ENCODE results near the gene IQCM. TPM values are rescaled to one million over a fixed set of nuclear protein-coding genes. Genes with fewer than 3 reads are reported as not detected.
A peak's percentile ranks its signal among the peaks of the same experiment; 100 is the strongest.

Gene IQCM
- total and polyA plus RNA-seq, 7 experiments from 2014 or later, result not detected

- Histone ChIP-seq H3K9me3 (ENCODE audit: control insufficient read depth in 2 of 3, low read length in 3 of 3) (no peaks in the 10 kb centered on the region), H3K27ac (ENCODE audit: low read depth, low read length) (no peak overlapping the region), H3K36me3 (ENCODE audit: control insufficient read depth in 2 of 3, insufficient read depth in 3 of 3, low read length in 3 of 3) (no peaks in the 10 kb centered on the region), H3K27me3 (ENCODE audit: control insufficient read depth in 2 of 2, insufficient read depth in 2 of 2, low read length in 2 of 2) (no peaks in the 10 kb centered on the region), H3K4me1 (ENCODE audit: control insufficient read depth in 2 of 2, insufficient read depth in 2 of 2, low read length in 2 of 2) (no peaks in the 10 kb centered on the region), H3K4me3 (ENCODE audit: low read length) (no peak overlapping the region)
- ChIA-PET POLR2A (no interaction called here), CTCF (no interaction called here)
- DNase-seq (no peak), ATAC-seq (no peak)
- H3K27me3 Mint-ChIP-seq, result no peaks in the 10 kb centered on the region
- intact Hi-C loops (cut with micrococcal nuclease), result no loop called here
- H3K36me3 Mint-ChIP-seq, result no peaks in the 10 kb centered on the region
- H3K4me3 Mint-ChIP-seq, result no peak overlapping the region
- no peak overlapping the region for H3K27ac Mint-ChIP-seq
- no peaks in the 10 kb centered on the region for H3K4me1 Mint-ChIP-seq
- peaks cover 0 to 9% (median 0%) of the 10 kb centered on the region in 11 donors for H3K9me3 Mint-ChIP-seq
Observed at GRCh38 chr4:149572716-149573115, 242.9 kb downstream of the IQCM start.

- Mint-ChIP-seq H3K4me3 (no peak overlapping the region), H3K36me3 (peaks cover 0 to 3% (median 0%) of the 10 kb centered on the region in 5 donors), H3K9me3 (peaks cover 0 to 14% (median 3%) of the 10 kb centered on the region in 11 donors), H3K27ac (no peak overlapping the region), H3K27me3 (no peaks in the 10 kb centered on the region), H3K4me1 (no peaks in the 10 kb centered on the region)
- Histone ChIP-seq H3K27me3 (ENCODE audit: control insufficient read depth in 2 of 2, insufficient read depth in 2 of 2, low read length in 2 of 2) (no peaks in the 10 kb centered on the region), H3K9me3 (ENCODE audit: control insufficient read depth in 2 of 3, low read length in 3 of 3) (no peaks in the 10 kb centered on the region), H3K4me1 (ENCODE audit: control insufficient read depth in 2 of 2, insufficient read depth in 2 of 2, low read length in 2 of 2) (no peaks in the 10 kb centered on the region), H3K4me3 (ENCODE audit: low read length) (no peak overlapping the region), H3K36me3 (ENCODE audit: control insufficient read depth in 2 of 3, insufficient read depth in 3 of 3, low read length in 3 of 3) (no peaks in the 10 kb centered on the region), H3K27ac (ENCODE audit: low read depth, low read length) (no peak overlapping the region)
- CTCF ChIA-PET, result no interaction called here
- DNase-seq (no peak), ATAC-seq (no peak)
- POLR2A ChIA-PET, result no interaction called here
- intact Hi-C loops (cut with micrococcal nuclease), result no loop called here
Observed at GRCh38 chr4:149555799-149556198, 259.8 kb downstream of the IQCM start.

GRCh38 chr4:149555146-149555545 lies 260.5 kb downstream of the IQCM start:
- ChIA-PET CTCF (no interaction called here), POLR2A (no interaction called here)
- Histone ChIP-seq H3K4me1 (ENCODE audit: control insufficient read depth in 2 of 2, insufficient read depth in 2 of 2, low read length in 2 of 2) (no peaks in the 10 kb centered on the region), H3K4me3 (ENCODE audit: low read length) (no peak overlapping the region), H3K27me3 (ENCODE audit: control insufficient read depth in 2 of 2, insufficient read depth in 2 of 2, low read length in 2 of 2) (no peaks in the 10 kb centered on the region), H3K27ac (ENCODE audit: low read depth, low read length) (no peak overlapping the region), H3K9me3 (ENCODE audit: control insufficient read depth in 2 of 3, low read length in 3 of 3) (no peaks in the 10 kb centered on the region), H3K36me3 (ENCODE audit: control insufficient read depth in 2 of 3, insufficient read depth in 3 of 3, low read length in 3 of 3) (no peaks in the 10 kb centered on the region)
- Mint-ChIP-seq H3K9me3 (peaks cover 0 to 17% (median 4%) of the 10 kb centered on the region in 11 donors), H3K27ac (no peak overlapping the region), H3K4me3 (no peak overlapping the region), H3K36me3 (peaks cover 0 to 3% (median 0%) of the 10 kb centered on the region in 5 donors), H3K4me1 (no peaks in the 10 kb centered on the region), H3K27me3 (no peaks in the 10 kb centered on the region)
- intact Hi-C loops (cut with micrococcal nuclease), result no loop called here
- ATAC-seq (no peak), DNase-seq (no peak)

GRCh38 chr4:149553959-149554520 lies 261.6 kb downstream of the IQCM start:
- Histone ChIP-seq H3K9me3 (ENCODE audit: control insufficient read depth in 2 of 3, low read length in 3 of 3) (no peaks in the 10 kb centered on the region), H3K27ac (ENCODE audit: low read depth, low read length) (no peak overlapping the region), H3K4me1 (ENCODE audit: control insufficient read depth in 2 of 2, insufficient read depth in 2 of 2, low read length in 2 of 2) (no peaks in the 10 kb centered on the region), H3K4me3 (ENCODE audit: low read length) (no peak overlapping the region), H3K36me3 (ENCODE audit: control insufficient read depth in 2 of 3, insufficient read depth in 3 of 3, low read length in 3 of 3) (no peaks in the 10 kb centered on the region), H3K27me3 (ENCODE audit: control insufficient read depth in 2 of 2, insufficient read depth in 2 of 2, low read length in 2 of 2) (no peaks in the 10 kb centered on the region)
- intact Hi-C loops (cut with micrococcal nuclease), result no loop called here
- ChIA-PET CTCF (no interaction called here), POLR2A (no interaction called here)
- Mint-ChIP-seq H3K27ac (no peak overlapping the region), H3K27me3 (no peaks in the 10 kb centered on the region), H3K36me3 (peaks cover 0 to 3% (median 0%) of the 10 kb centered on the region in 5 donors), H3K9me3 (peaks cover 0 to 13% (median 3%) of the 10 kb centered on the region in 11 donors), H3K4me3 (no peak overlapping the region), H3K4me1 (no peaks in the 10 kb centered on the region)
- DNase-seq (no peak), ATAC-seq (no peak)

GRCh38 chr4:149552601-149553000 lies 263.0 kb downstream of the IQCM start:
- no peak for DNase-seq
- no peaks in the 10 kb centered on the region for H3K27me3 Mint-ChIP-seq
- Histone ChIP-seq H3K27ac (ENCODE audit: low read depth, low read length) (no peak overlapping the region), H3K4me3 (ENCODE audit: low read length) (no peak overlapping the region), H3K4me1 (ENCODE audit: control insufficient read depth in 2 of 2, insufficient read depth in 2 of 2, low read length in 2 of 2) (no peaks in the 10 kb centered on the region), H3K9me3 (ENCODE audit: control insufficient read depth in 2 of 3, low read length in 3 of 3) (no peaks in the 10 kb centered on the region), H3K27me3 (ENCODE audit: control insufficient read depth in 2 of 2, insufficient read depth in 2 of 2, low read length in 2 of 2) (no peaks in the 10 kb centered on the region), H3K36me3 (ENCODE audit: control insufficient read depth in 2 of 3, insufficient read depth in 3 of 3, low read length in 3 of 3) (no peaks in the 10 kb centered on the region)
- H3K9me3 Mint-ChIP-seq, result peaks cover 0 to 16% (median 0%) of the 10 kb centered on the region in 11 donors
- ChIA-PET CTCF (no interaction called here), POLR2A (no interaction called here)
- no peak for ATAC-seq
- no peak overlapping the region for H3K4me3 Mint-ChIP-seq
- intact Hi-C loops (cut with micrococcal nuclease), result no loop called here
- H3K36me3 Mint-ChIP-seq, result no peaks in the 10 kb centered on the region
- H3K27ac Mint-ChIP-seq, result no peak overlapping the region
- no peaks in the 10 kb centered on the region for H3K4me1 Mint-ChIP-seq

GRCh38 chr4:149549911-149550310 lies 265.7 kb downstream of the IQCM start:
- Histone ChIP-seq H3K27me3 (ENCODE audit: control insufficient read depth in 2 of 2, insufficient read depth in 2 of 2, low read length in 2 of 2) (no peaks in the 10 kb centered on the region), H3K9me3 (ENCODE audit: control insufficient read depth in 2 of 3, low read length in 3 of 3) (no peaks in the 10 kb centered on the region), H3K27ac (ENCODE audit: low read depth, low read length) (no peak overlapping the region), H3K4me3 (ENCODE audit: low read length) (no peak overlapping the region), H3K4me1 (ENCODE audit: control insufficient read depth in 2 of 2, insufficient read depth in 2 of 2, low read length in 2 of 2) (no peaks in the 10 kb centered on the region), H3K36me3 (ENCODE audit: control insufficient read depth in 2 of 3, insufficient read depth in 3 of 3, low read length in 3 of 3) (no peaks in the 10 kb centered on the region)
- DNase-seq, result peak in 1 of 9 donors; percentile 0
- Mint-ChIP-seq H3K36me3 (no peaks in the 10 kb centered on the region), H3K9me3 (peaks cover 0 to 16% (median 1%) of the 10 kb centered on the region in 11 donors), H3K27ac (no peak overlapping the region), H3K4me1 (no peaks in the 10 kb centered on the region), H3K4me3 (no peak overlapping the region), H3K27me3 (no peaks in the 10 kb centered on the region)
- intact Hi-C loops (cut with micrococcal nuclease), result no loop called here
- ATAC-seq, result no peak
- CTCF ChIA-PET, result no interaction called here
- POLR2A ChIA-PET, result no interaction called here

- DNase-seq (no peak), ATAC-seq (no peak)
- ChIA-PET POLR2A (no interaction called here), CTCF (no interaction called here)
- Mint-ChIP-seq H3K4me1 (no peaks in the 10 kb centered on the region), H3K27ac (no peak overlapping the region), H3K27me3 (no peaks in the 10 kb centered on the region), H3K36me3 (no peaks in the 10 kb centered on the region), H3K9me3 (peaks cover 4 to 31% (median 13%) of the 10 kb centered on the region in 11 donors), H3K4me3 (no peak overlapping the region)
- no peaks in the 10 kb centered on the region for H3K27me3 ChIP-seq (ENCODE audit: control insufficient read depth in 2 of 2, insufficient read depth in 2 of 2, low read length in 2 of 2)
- H3K4me1 ChIP-seq (ENCODE audit: control insufficient read depth in 2 of 2, insufficient read depth in 2 of 2, low read length in 2 of 2), result no peaks in the 10 kb centered on the region
- H3K36me3 ChIP-seq (ENCODE audit: control insufficient read depth in 2 of 3, insufficient read depth in 3 of 3, low read length in 3 of 3), result no peaks in the 10 kb centered on the region
- intact Hi-C loops (cut with micrococcal nuclease), result no loop called here
- no peaks in the 10 kb centered on the region for H3K9me3 ChIP-seq (ENCODE audit: control insufficient read depth in 2 of 3, low read length in 3 of 3)
- no peak overlapping the region for H3K27ac ChIP-seq (ENCODE audit: low read depth, low read length)
- H3K4me3 ChIP-seq (ENCODE audit: low read length), result no peak overlapping the region
Observed at GRCh38 chr4:149534779-149535178, 280.9 kb downstream of the IQCM start.

Data from naive thymus-derived CD4-positive, alpha-beta T cell (primary cell).